Choroid plexus epithelial cell (primary cell): ENCODE data around the gene TAPBP.

Experiments
- DNase-seq: peaks from one replicate; pipeline ENCODE4 v3.0.0-alpha.2; 2010; ENCODE audit warnings: low read depth
- H3K4me3 ChIP-seq: 2 replicates; pipeline ENCODE4 v1.5.1; 2011; ENCODE audit warnings: low read depth, mild to moderate bottlenecking, control low read depth, low read length, moderate library complexity
- CTCF ChIP-seq: conservative IDR thresholded peaks from 2 replicates; pipeline ENCODE4 v1.5.1; 2011; ENCODE audit warnings: low read depth, mild to moderate bottlenecking, control low read depth, inconsistent platforms, low read length, moderate library complexity

Gene TAPBP

GRCh38 chr6:33330736-33331135 is 16.9 kb upstream of the TAPBP start:
- no peak for DNase-seq
- H3K4me3 ChIP-seq: no peak overlapping the region
- TF ChIP-seq CTCF: no peak

GRCh38 chr6:33329058-33329457 is 15.2 kb upstream of the TAPBP start:
- no peak for DNase-seq
- no peak overlapping the region for H3K4me3 ChIP-seq
- no peak for TF ChIP-seq CTCF

GRCh38 chr6:33324125-33324524 is 10.2 kb upstream of the TAPBP start:
- DNase-seq: no peak
- TF ChIP-seq CTCF: no peak
- H3K4me3 ChIP-seq: no peak overlapping the region

GRCh38 chr6:33323623-33323948 is 9.7 kb upstream of the TAPBP start:
- no peak for DNase-seq
- TF ChIP-seq CTCF: no peak
- peak overlapping the region; percentile 79 for H3K4me3 ChIP-seq

GRCh38 chr6:33321227-33321626 is 7.3 kb upstream of the TAPBP start:
- no peak for DNase-seq
- TF ChIP-seq CTCF: no peak
- H3K4me3 ChIP-seq: no peak overlapping the region

- no peak for TF ChIP-seq CTCF
- H3K4me3 ChIP-seq: peak overlapping the region; percentile 11
- peak; percentile 84 for DNase-seq
These were observed 6.7 kb upstream of the TAPBP start for GRCh38 chr6:33320315-33321181.

GRCh38 chr6:33319939-33320314 is 6.0 kb upstream of the TAPBP start:
- no peak for DNase-seq
- peak overlapping the region; percentile 10 for H3K4me3 ChIP-seq
- TF ChIP-seq CTCF: no peak
